Ectodermal cell (in vitro differentiated cells): ENCODE data around the gene DHRS4L2.
"Not testable (repeated sequence)": the region's sequence is repeated elsewhere in the genome, so short reads cannot be mapped to it uniquely, and the experiment has no call there.

Source experiments
- H3K27ac ChIP-seq: 2 replicates; pipeline ENCODE4 v1.7.0; 2013; ENCODE audit warnings: mild to moderate bottlenecking, low read depth, low read length; ENCODE audit not compliant: insufficient read depth, poor library complexity, severe bottlenecking
- H3K27me3 ChIP-seq: 2 replicates; pipeline ENCODE4 v1.7.0; 2013; ENCODE audit warnings: mild to moderate bottlenecking, low read length; ENCODE audit not compliant: insufficient read depth, control insufficient read depth, poor library complexity, severe bottlenecking
- H3K36me3 ChIP-seq: one replicate; pipeline ENCODE4 v1.7.0; 2013; ENCODE audit warnings: low read length; ENCODE audit not compliant: control insufficient read depth, insufficient read depth
- H3K4me1 ChIP-seq: one replicate; pipeline ENCODE4 v1.7.0; 2013; ENCODE audit warnings: low read length; ENCODE audit not compliant: control insufficient read depth, insufficient read depth
- H3K4me3 ChIP-seq: 2 replicates; pipeline ENCODE4 v1.7.0; 2013; ENCODE audit warnings: low read depth, low read length, control low read depth; ENCODE audit not compliant: insufficient read depth
- H3K9me3 ChIP-seq: 2 replicates; pipeline ENCODE4 v1.7.0; 2013; ENCODE audit warnings: mild to moderate bottlenecking, low read length, moderate library complexity; ENCODE audit not compliant: control insufficient read depth
- WGBS, 2 experiments: methylation state at CpG; one replicate each; pipeline ENCODE4 v1.1.7; 2013; ENCODE audit warnings: missing lambda C conversion rate in 2 of 2; 5-methylcytosine and 5-hydroxymethylcytosine counted together

DHRS4L2 gene

GRCh38 chr14:23953464-23954278 is 35.1 kb upstream of the DHRS4L2 start, which contains the start of gene DHRS4:
TSS of gene DHRS4 (plus strand) at chr14:23953770. CDS start at chr14:23953789, 19 bp downstream.
- H3K9me3 ChIP-seq, result no peaks in the 10 kb centered on the region
- H3K27me3 ChIP-seq, result no peaks in the 10 kb centered on the region
- no peaks in the 10 kb centered on the region for H3K4me1 ChIP-seq
- H3K4me3 ChIP-seq, result peak within 1 kb of the TSS; percentile 69
- 1% methylated on average over 44 of the region's 44 CpGs for WGBS, 2 experiments
- peak within 1 kb of the TSS; percentile 27 for H3K27ac ChIP-seq
- no peaks in the 10 kb centered on the region for H3K36me3 ChIP-seq

- H3K9me3 ChIP-seq, H3K27me3 ChIP-seq, H3K4me1 ChIP-seq, H3K27ac ChIP-seq, H3K36me3 ChIP-seq: not testable (repeated sequence)
- 9 to 27% methylated on average over 5 to 6 of the region's 6 CpGs for WGBS, 2 experiments
- peak overlapping the region; percentile 69 for H3K4me3 ChIP-seq
Measured at GRCh38 chr14:23954279-23954614, 34.5 kb upstream of the DHRS4L2 start.

- H3K27ac ChIP-seq, H3K36me3 ChIP-seq, H3K9me3 ChIP-seq, H3K4me3 ChIP-seq, H3K27me3 ChIP-seq, H3K4me1 ChIP-seq: not testable (repeated sequence)
- WGBS, 2 experiments, result 92 to 94% methylated on average over 19 of the region's 20 CpGs
Measured at GRCh38 chr14:23954965-23955364, 33.8 kb upstream of the DHRS4L2 start.

GRCh38 chr14:23955811-23956210 is 32.9 kb upstream of the DHRS4L2 start:
- H3K27ac ChIP-seq, H3K36me3 ChIP-seq, H3K9me3 ChIP-seq, H3K27me3 ChIP-seq, H3K4me1 ChIP-seq, H3K4me3 ChIP-seq: not testable (repeated sequence)
- WGBS, 2 experiments, result 89 to 98% methylated on average over 2 of the region's 2 CpGs

GRCh38 chr14:23957913-23958569 is 30.7 kb upstream of the DHRS4L2 start:
- WGBS, 2 experiments, result 92 to 96% methylated on average over 9 of the region's 9 CpGs
- H3K4me1 ChIP-seq, result not testable (repeated sequence)

DNA sequence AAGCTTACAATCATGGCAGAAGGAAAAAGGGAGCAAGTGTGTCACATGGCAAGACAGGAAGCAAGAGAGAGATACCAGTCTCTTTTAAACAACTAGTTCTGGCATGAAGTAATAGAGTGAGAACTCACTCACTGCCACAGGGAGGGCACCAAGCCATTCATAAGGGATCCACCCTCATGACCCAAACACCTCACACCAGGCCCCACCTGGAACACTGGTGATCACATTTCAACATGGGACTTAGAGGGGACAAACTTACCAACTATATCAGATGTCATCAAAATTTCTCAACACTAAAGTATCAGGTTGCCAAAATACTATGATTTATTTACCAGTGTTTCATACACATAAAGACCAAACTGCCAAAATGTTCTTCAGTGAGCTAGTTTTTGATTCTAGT is 27.8 kb upstream of the DHRS4L2 start:
- H3K27ac ChIP-seq, H3K36me3 ChIP-seq, H3K4me3 ChIP-seq, H3K4me1 ChIP-seq, H3K27me3 ChIP-seq, H3K9me3 ChIP-seq: not testable (repeated sequence)

More at GRCh38 chr14:23957913-23958569, 30.7 kb upstream of the DHRS4L2 start:
- H3K9me3 ChIP-seq, H3K4me3 ChIP-seq, H3K27me3 ChIP-seq, H3K27ac ChIP-seq, H3K36me3 ChIP-seq: not testable (repeated sequence)

GRCh38 chr14:23961704-23962103 is 27.0 kb upstream of the DHRS4L2 start:
- not testable (repeated sequence) for H3K9me3 ChIP-seq, H3K27ac ChIP-seq, H3K27me3 ChIP-seq, H3K36me3 ChIP-seq, H3K4me3 ChIP-seq, H3K4me1 ChIP-seq
- WGBS, 2 experiments, result no CpG with 5 or more reads among the region's 2 CpGs

- WGBS, 2 experiments, result no CpG with 5 or more reads among the region's 9 CpGs
- not testable (repeated sequence) for H3K4me3 ChIP-seq, H3K27ac ChIP-seq, H3K27me3 ChIP-seq, H3K9me3 ChIP-seq, H3K4me1 ChIP-seq, H3K36me3 ChIP-seq
Measured at GRCh38 chr14:23969130-23969480, 19.6 kb upstream of the DHRS4L2 start.

GRCh38 chr14:23969481-23970282 is 19.0 kb upstream of the DHRS4L2 start:
- not testable (repeated sequence) for H3K36me3 ChIP-seq, H3K4me1 ChIP-seq, H3K9me3 ChIP-seq, H3K27ac ChIP-seq, H3K27me3 ChIP-seq
- WGBS, 2 experiments, result 33 to 35% methylated on average over 57 to 58 of the region's 61 CpGs
- peak overlapping the region; percentile 4 for H3K4me3 ChIP-seq

- WGBS, 2 experiments, result 86 to 93% methylated on average over 12 to 15 of the region's 15 CpGs
- H3K4me1 ChIP-seq, H3K4me3 ChIP-seq, H3K27me3 ChIP-seq, H3K9me3 ChIP-seq, H3K36me3 ChIP-seq, H3K27ac ChIP-seq: not testable (repeated sequence)
Measured at GRCh38 chr14:23970283-23970659, 18.5 kb upstream of the DHRS4L2 start.
